HG02840 (cell line): ENCODE measurements around the gene MDFIC2.
"Not testable (repeated sequence)": the region's sequence is repeated elsewhere in the genome, so short reads cannot be mapped to it uniquely, and the experiment has no call there.

Experiments used
- ATAC-seq: cut with Tn5 transposase; IDR thresholded peaks from one replicate; pipeline ENCODE4 v1.9.1; 2021; ENCODE audit warnings: mild to moderate bottlenecking, moderate library complexity, moderate number of reproducible peaks; ENCODE audit not compliant: unreplicated experiment, low FRiP score

MDFIC2 gene

GRCh38 chr3:70312336-70312735 is at the start of gene MDFIC2:
Gene MDFIC2, minus strand, starts transcription at chr3:70312638. Its CDS starts 665 bp downstream, at chr3:70311973.
- no peak for ATAC-seq

- peak; percentile 71 for ATAC-seq
Observed at GRCh38 chr3:70360979-70361760, 48.7 kb upstream of the MDFIC2 start.

- ATAC-seq: no peak
Observed at GRCh38 chr3:70359711-70360110, 47.3 kb upstream of the MDFIC2 start.

- ATAC-seq: no peak
Observed at GRCh38 chr3:70358978-70359580, 46.6 kb upstream of the MDFIC2 start.

GRCh38 chr3:70352215-70352614 is 39.8 kb upstream of the MDFIC2 start:
- no peak for ATAC-seq

- no peak for ATAC-seq
Observed at GRCh38 chr3:70342149-70342548, 29.7 kb upstream of the MDFIC2 start.

GRCh38 chr3:70336885-70337284 is 24.4 kb upstream of the MDFIC2 start:
- not testable (repeated sequence) for ATAC-seq

- ATAC-seq: no peak
Observed at GRCh38 chr3:70333080-70333479, 20.6 kb upstream of the MDFIC2 start.

- ATAC-seq: no peak
Observed at GRCh38 chr3:70315021-70315420, 2.6 kb upstream of the MDFIC2 start.

GRCh38 chr3:70310809-70311208 is 1.6 kb downstream of the MDFIC2 start:
- no peak for ATAC-seq

GRCh38 chr3:70309591-70309990 is 2.8 kb downstream of the MDFIC2 start:
- no peak for ATAC-seq

GRCh38 chr3:70308760-70309159 is 3.7 kb downstream of the MDFIC2 start:
- no peak for ATAC-seq

GRCh38 chr3:70306736-70307135 is 5.7 kb downstream of the MDFIC2 start:
- no peak for ATAC-seq

- no peak for ATAC-seq
Observed at GRCh38 chr3:70298385-70298784, 14.1 kb downstream of the MDFIC2 start.

GRCh38 chr3:70291097-70291482 is 21.3 kb downstream of the MDFIC2 start:
- no peak for ATAC-seq

- not testable (repeated sequence) for ATAC-seq
Observed at GRCh38 chr3:70290431-70291096, 21.9 kb downstream of the MDFIC2 start.

- no peak for ATAC-seq
Observed at GRCh38 chr3:70281663-70282062, 30.8 kb downstream of the MDFIC2 start.

- ATAC-seq: no peak
Observed at GRCh38 chr3:70277304-70277703, 35.1 kb downstream of the MDFIC2 start.

GRCh38 chr3:70276901-70277300 is 35.5 kb downstream of the MDFIC2 start:
- no peak for ATAC-seq

- ATAC-seq: no peak
Observed at GRCh38 chr3:70273492-70273891, 38.9 kb downstream of the MDFIC2 start.

GRCh38 chr3:70272798-70273197 is 39.6 kb downstream of the MDFIC2 start:
- ATAC-seq: no peak
